ENCODE results near the gene ITFG2.

DNA sequence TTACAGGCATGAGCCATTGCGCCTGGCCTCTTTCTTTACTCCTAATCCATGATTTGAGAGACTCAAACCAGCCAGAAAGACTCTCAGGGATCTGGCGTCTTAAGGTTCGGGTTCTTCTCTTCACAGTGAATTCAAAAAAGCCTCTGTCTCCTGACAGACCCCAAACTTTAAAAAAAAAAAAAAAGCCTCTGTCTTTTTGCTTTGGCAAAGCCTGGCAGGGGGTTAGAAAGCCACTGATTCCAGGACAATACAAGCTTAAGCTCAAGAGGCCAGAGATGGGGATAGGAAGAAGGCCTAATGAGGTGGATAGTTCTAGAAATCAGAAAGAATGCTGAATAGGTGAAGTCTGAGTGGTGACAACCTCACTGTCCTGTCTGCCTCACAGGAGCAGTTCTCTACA lies 13.6 kb downstream of the ITFG2 start:
- TF ChIP-seq POLR2A (IDR thresholded peaks at IDR 0.05) = no peak
- TF ChIP-seq, protein P1, sequence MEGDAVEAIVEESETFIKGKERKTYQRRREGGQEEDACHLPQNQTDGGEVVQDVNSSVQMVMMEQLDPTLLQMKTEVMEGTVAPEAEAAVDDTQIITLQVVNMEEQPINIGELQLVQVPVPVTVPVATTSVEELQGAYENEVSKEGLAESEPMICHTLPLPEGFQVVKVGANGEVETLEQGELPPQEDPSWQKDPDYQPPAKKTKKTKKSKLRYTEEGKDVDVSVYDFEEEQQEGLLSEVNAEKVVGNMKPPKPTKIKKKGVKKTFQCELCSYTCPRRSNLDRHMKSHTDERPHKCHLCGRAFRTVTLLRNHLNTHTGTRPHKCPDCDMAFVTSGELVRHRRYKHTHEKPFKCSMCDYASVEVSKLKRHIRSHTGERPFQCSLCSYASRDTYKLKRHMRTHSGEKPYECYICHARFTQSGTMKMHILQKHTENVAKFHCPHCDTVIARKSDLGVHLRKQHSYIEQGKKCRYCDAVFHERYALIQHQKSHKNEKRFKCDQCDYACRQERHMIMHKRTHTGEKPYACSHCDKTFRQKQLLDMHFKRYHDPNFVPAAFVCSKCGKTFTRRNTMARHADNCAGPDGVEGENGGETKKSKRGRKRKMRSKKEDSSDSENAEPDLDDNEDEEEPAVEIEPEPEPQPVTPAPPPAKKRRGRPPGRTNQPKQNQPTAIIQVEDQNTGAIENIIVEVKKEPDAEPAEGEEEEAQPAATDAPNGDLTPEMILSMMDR (IDR thresholded peaks at IDR 0.05) = no peak

Measured in thyroid gland (tissue), 4 donors.